Uterus (tissue), 4 donors: Measurements from ENCODE around the gene LAPTM5. TPM values are rescaled to one million over a fixed set of nuclear protein-coding genes. Genes with fewer than 3 reads are reported as not detected.

ENCODE experiments used
- DNase-seq, 2 donors: peaks; one replicate each; pipeline ENCODE4 v3.0.0-alpha.2; 2019 to 2020
- H3K27ac ChIP-seq, 2 donors: fragments of 200-600 bp; sonication (generic); 1 replicate in 1 of 2; 2 replicates in 1 of 2; pipeline ENCODE4 v1.5.1; 2016 to 2018
- H3K27me3 ChIP-seq, 2 donors: fragments of 200-600 bp; sonication (generic); one replicate each; pipeline ENCODE4 v1.5.1; 2018 to 2019; ENCODE audit warnings: control low read depth in 1 of 2
- H3K36me3 ChIP-seq, 2 donors: fragments of 200-600 bp; sonication (generic); one replicate each; pipeline ENCODE4 v1.5.1; 2019; ENCODE audit warnings: control low read depth in 1 of 2
- H3K4me1 ChIP-seq, 2 donors: fragments of 200-600 bp; sonication (generic); one replicate each; pipeline ENCODE4 v1.5.1; 2018 to 2019; ENCODE audit warnings: control low read depth in 1 of 2
- H3K4me3 ChIP-seq, 2 donors: fragments of 200-600 bp; sonication (generic); 1 replicate in 1 of 2; 2 replicates in 1 of 2; pipeline ENCODE4 v1.5.1; 2018 to 2019; ENCODE audit warnings: mild to moderate bottlenecking in 1 of 2
- H3K9me3 ChIP-seq, 2 donors: fragments of 200-600 bp; sonication (generic); one replicate each; pipeline ENCODE4 v1.5.1; 2019; ENCODE audit warnings: control low read depth in 1 of 2
- POLR2A ChIP-seq, 2 donors: fragments of 450-650 bp; IDR thresholded peaks; one replicate each; pipeline ENCODE4 v1.6.1; 2016; ENCODE audit warnings: antibody characterized with exemption in 2 of 2, mild to moderate bottlenecking in 1 of 2, moderate library complexity in 1 of 2
- intact Hi-C: fragments of 100-400 bp; cut with DNase I; formaldehyde crosslinking; loops from one replicate; pipeline ENCODE4 v1.15.1; 2023; ENCODE audit warnings: low total_unique reads
- total RNA-seq, 4 donors: library from RNA; depleted of rRNA in 3 of 4; stranded (reverse); fragments of >200 nt in 3 of 4; gene quantifications; one replicate each; pipeline versions ENCODE4 v1.1.0 to v1.2.4, GENCODE V29; 2014 to 2023
- TF ChIP-seq, protein P1 (sequence below), 4 experiments: fragments of 200-600 bp in 2 of 4; fragments of 450-650 bp in 2 of 4; sonication (generic) in 2 of 4; IDR thresholded peaks; one replicate each; pipeline ENCODE4 v1.5.1; 2016 to 2019; ENCODE audit warnings: antibody characterized with exemption in 4 of 4, mild to moderate bottlenecking in 2 of 4, moderate library complexity in 1 of 4
- donor health status: DM: yes; HTN: yes; CAD: no.

The LAPTM5 gene
- total RNA-seq, 4 donors from 2014 or later = 6.1 to 76.8 (median 15.8) TPM

DNA sequence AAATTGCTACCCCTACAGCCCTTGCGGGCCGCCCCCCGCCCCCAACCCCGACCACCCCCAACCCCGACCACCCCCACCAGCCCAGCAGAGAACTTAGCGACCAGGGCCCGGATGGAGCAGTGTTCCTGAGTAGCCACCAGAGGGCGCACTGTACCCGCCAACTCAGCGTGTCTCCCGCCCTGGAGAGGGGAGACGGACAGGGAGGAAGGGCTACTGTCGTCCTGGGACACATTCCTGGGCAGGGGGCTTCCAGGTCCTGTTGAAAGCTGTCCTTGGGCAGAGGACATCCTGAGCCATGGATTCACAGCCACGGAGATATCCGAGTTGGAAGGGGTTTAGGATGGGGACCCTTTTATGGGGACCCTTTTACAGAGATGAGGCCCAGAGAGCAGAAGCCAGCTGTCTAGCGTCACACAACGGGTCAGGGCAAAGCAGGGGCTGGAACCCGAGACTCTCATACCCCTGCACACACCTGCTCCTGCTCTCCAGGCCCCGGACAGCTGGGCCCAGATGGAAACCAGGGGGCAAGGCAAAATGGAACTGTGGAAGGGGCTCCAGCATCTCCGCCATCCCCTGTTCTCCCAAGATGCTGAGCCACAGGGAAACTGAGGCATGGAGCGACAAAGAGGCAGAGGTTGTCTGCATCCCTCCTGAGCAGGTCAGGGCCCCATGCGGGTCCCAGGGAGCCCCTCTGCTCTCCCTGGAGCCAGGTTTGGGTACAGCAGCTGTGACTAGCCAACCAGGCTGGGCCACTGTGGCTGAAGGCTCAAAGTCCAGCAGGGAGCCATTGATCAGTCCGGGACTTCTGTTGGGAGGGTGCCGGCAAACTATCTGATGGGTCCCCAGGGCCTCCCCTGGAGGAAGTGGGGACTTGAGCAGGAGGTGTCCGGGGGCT lies 25.0 kb upstream of the LAPTM5 start:
- Histone ChIP-seq H3K4me1 (peaks cover 0 to 4% of the 10 kb centered on the region in 2 donors), H3K4me3 (no peak overlapping the region), H3K27ac (no peak overlapping the region), H3K27me3 (no peaks in the 10 kb centered on the region), H3K9me3 (no peaks in the 10 kb centered on the region), H3K36me3 (no peaks in the 10 kb centered on the region)
- peak; percentile 60 to 67 for DNase-seq
- TF ChIP-seq, protein P1, sequence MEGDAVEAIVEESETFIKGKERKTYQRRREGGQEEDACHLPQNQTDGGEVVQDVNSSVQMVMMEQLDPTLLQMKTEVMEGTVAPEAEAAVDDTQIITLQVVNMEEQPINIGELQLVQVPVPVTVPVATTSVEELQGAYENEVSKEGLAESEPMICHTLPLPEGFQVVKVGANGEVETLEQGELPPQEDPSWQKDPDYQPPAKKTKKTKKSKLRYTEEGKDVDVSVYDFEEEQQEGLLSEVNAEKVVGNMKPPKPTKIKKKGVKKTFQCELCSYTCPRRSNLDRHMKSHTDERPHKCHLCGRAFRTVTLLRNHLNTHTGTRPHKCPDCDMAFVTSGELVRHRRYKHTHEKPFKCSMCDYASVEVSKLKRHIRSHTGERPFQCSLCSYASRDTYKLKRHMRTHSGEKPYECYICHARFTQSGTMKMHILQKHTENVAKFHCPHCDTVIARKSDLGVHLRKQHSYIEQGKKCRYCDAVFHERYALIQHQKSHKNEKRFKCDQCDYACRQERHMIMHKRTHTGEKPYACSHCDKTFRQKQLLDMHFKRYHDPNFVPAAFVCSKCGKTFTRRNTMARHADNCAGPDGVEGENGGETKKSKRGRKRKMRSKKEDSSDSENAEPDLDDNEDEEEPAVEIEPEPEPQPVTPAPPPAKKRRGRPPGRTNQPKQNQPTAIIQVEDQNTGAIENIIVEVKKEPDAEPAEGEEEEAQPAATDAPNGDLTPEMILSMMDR (IDR thresholded peaks at IDR 0.05) = peak; percentile 73 to 85 (median 79)
- TF ChIP-seq POLR2A (IDR thresholded peaks at IDR 0.05) = no peak
- intact Hi-C loops = no loop called here

- Histone ChIP-seq H3K4me1 (peaks cover 0 to 4% of the 10 kb centered on the region in 2 donors), H3K4me3 (no peak overlapping the region), H3K36me3 (no peaks in the 10 kb centered on the region), H3K9me3 (no peaks in the 10 kb centered on the region), H3K27me3 (no peaks in the 10 kb centered on the region), H3K27ac (no peak overlapping the region)
- intact Hi-C loops = no loop called here
- no peak for DNase-seq
- TF ChIP-seq POLR2A (IDR thresholded peaks at IDR 0.05) = no peak
- TF ChIP-seq, protein P1 (IDR thresholded peaks at IDR 0.05) = no peak
Observed at GRCh38 chr1:30781906-30782305, 24.3 kb upstream of the LAPTM5 start.

GRCh38 chr1:30780409-30780808 lies 22.8 kb upstream of the LAPTM5 start:
- Histone ChIP-seq H3K9me3 (no peaks in the 10 kb centered on the region), H3K4me1 (peaks cover 0 to 4% of the 10 kb centered on the region in 2 donors), H3K27me3 (no peaks in the 10 kb centered on the region), H3K4me3 (no peak overlapping the region), H3K27ac (no peak overlapping the region), H3K36me3 (no peaks in the 10 kb centered on the region)
- intact Hi-C loops = no loop called here
- DNase-seq = no peak
- no peak for TF ChIP-seq POLR2A (IDR thresholded peaks at IDR 0.05)
- TF ChIP-seq, protein P1 (IDR thresholded peaks at IDR 0.05) = no peak

DNA sequence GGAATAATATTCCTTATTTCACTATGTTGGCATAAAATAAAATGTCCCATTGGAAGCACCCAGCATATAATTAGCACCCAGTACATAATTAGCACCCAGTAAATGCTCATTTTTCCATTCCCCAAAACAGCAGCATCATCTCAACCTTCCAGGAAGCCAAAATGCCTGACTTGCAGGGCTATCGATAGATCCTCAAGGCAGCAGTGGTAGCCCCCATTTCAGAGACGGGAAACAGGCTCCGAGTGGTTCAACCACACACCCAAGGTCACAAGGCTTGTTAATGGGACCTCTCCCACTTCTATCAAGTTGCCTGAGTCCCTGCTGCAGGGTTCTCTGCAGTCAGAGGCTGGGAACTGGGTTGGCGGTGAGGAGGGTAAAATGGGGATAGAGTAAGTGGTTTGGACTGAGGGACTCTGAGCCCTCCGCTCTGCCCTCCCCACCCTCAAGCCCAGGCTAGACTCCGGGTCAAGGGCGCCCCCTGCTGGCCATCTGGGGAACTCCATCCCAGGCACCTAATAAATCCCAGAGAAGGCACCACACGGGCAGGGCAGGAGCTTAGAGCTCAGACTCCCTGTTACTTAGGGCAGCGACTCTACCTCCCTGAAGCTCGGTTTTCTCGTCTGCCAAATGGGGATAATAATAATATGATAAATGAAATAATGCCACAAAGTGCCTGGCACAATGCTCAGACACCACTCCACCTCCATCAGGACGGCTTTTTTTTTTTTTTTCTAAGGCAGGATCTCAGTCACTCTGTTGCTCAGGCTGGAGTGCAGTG lies 21.9 kb upstream of the LAPTM5 start:
- Histone ChIP-seq H3K9me3 (no peaks in the 10 kb centered on the region), H3K4me3 (no peak overlapping the region), H3K4me1 (peaks cover 0 to 4% of the 10 kb centered on the region in 2 donors), H3K27ac (no peak overlapping the region), H3K36me3 (no peaks in the 10 kb centered on the region), H3K27me3 (no peaks in the 10 kb centered on the region)
- intact Hi-C loops = loop anchor here (5.0 kb wide), 1 partner anchor 57 kb away; the partner anchor contains the start of gene MATN1
- DNase-seq = peak; percentile 76 to 83
- no peak for TF ChIP-seq POLR2A (IDR thresholded peaks at IDR 0.05)
- TF ChIP-seq, protein P1 (IDR thresholded peaks at IDR 0.05) = peak; percentile 87 to 97 (median 92)

DNA sequence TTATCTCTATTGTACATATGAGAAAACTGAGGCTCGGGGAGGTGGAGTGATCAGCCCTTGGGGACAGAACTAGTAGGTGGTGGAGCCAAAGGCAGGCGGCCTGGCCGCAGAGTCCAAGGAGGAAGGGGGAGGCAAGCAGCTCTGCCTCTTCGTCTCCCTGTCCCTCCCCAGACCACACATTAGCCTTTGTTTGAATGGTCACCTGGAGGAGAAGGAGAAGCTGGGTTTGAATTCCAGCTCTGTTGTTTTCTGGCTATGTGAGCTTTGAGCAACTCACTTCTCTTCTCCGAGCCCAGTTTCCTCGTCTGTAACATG lies 21.4 kb upstream of the LAPTM5 start:
- no peaks in the 10 kb centered on the region for H3K9me3 ChIP-seq
- H3K4me1 ChIP-seq = peaks cover 0 to 4% of the 10 kb centered on the region in 2 donors
- TF ChIP-seq, protein P1 (IDR thresholded peaks at IDR 0.05) = no peak
- no peak for TF ChIP-seq POLR2A (IDR thresholded peaks at IDR 0.05)
- DNase-seq = no peak
- H3K27me3 ChIP-seq = no peaks in the 10 kb centered on the region
- intact Hi-C loops = loop anchor here (5.0 kb wide), 1 partner anchor 57 kb away; the partner anchor contains the start of gene MATN1
- no peak overlapping the region for H3K27ac ChIP-seq
- no peak overlapping the region for H3K4me3 ChIP-seq
- no peaks in the 10 kb centered on the region for H3K36me3 ChIP-seq
